Measurements from ENCODE around the gene NLK. TPM values are rescaled to one million over a fixed set of nuclear protein-coding genes. Genes with fewer than 3 reads are reported as not detected.

NLK gene
- total and polyA plus RNA-seq, 8 donors = 9.8 to 16.7 (median 13.5) TPM

GRCh38 chr17:28173801-28174200 is 131.3 kb downstream of the NLK start:
- Histone ChIP-seq H3K27ac (no peak overlapping the region), H3K4me3 (no peak overlapping the region), H3K9me3 (no peaks in the 10 kb centered on the region), H3K4me1 (peaks cover 0 to 5% (median 0%) of the 10 kb centered on the region in 3 donors), H3K27me3 (no peaks in the 10 kb centered on the region), H3K36me3 (peaks cover 0 to 9% (median 0%) of the 10 kb centered on the region in 3 donors)
- DNase-seq (no peak), ATAC-seq (peak in 3 of 4 donors; percentile 45 to 61 (median 49)), FAIRE-seq (no peak)
- 26 to 27% methylated on average over 1 of the region's 1 CpG for WGBS, 2 donors
- intact Hi-C loops (cut with DNase I) = no loop called here
- no peak for TF ChIP-seq CTCF (IDR thresholded peaks at IDR 0.05)

DNA sequence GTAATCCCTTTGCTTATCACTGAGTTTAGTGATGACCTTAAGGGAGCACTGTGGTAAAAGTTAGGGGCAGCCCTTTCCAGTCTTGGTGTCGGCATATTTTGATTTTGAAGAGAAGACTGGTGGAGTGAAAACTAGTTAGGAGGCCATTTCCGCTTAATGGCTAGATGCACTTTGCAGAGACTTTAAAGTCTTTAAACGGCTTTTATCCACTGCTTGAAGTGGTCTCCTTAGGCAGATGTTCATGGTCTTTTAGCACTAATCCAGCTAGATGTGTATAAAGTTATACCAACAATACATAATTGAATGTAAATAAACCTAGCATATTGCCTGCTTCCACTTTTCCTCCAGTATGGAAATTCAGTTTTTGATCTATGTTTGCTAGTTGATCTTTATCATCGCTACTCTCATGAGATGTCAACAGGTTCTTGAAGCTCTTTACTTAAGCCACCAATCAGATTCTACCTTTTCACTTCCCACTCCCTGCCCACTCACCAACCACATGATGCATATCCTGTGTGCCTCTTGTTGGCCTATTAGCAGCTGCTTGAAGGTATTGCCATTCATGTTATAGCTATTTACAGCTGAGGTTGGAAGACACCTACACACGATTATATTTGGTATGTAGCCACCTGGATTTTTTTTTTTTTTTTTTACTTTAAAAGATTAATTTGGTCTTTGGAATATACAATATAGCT is 132.0 kb downstream of the NLK start:
- no peak for ATAC-seq
- peaks cover 5 to 6% (median 6%) of the 10 kb centered on the region in 3 donors for H3K4me1 ChIP-seq
- intact Hi-C loops (cut with DNase I) = no loop called here
- 80 to 81% methylated on average over 5 of the region's 5 CpGs for WGBS, 2 donors
- no peak overlapping the region for H3K4me3 ChIP-seq
- no peak for TF ChIP-seq CTCF (IDR thresholded peaks at IDR 0.05)
- no peak for FAIRE-seq
- H3K9me3 ChIP-seq = no peaks in the 10 kb centered on the region
- H3K27ac ChIP-seq = no peak overlapping the region
- no peak for DNase-seq
- no peaks in the 10 kb centered on the region for H3K27me3 ChIP-seq
- peaks cover 0 to 4% (median 0%) of the 10 kb centered on the region in 3 donors for H3K36me3 ChIP-seq

DNA sequence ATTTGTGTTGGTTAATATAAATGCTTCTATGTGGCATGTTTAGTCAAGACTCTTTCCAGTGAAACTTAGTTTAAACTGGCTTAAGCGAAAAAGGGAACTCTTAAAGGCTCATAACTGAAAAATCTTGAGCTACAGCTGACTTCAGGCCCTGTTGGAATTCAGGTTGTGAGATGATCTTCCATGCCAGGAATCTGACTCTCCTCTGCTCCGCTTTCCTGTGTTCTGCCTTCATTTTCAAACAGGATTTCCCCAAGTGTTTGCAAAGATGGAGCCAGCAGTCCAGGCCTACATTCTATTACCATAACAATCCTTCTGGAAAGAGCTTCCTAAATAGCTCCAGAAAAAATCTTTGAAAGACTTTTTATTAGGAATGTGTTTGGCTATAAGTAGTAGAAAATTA is 134.9 kb downstream of the NLK start:
- no peaks in the 10 kb centered on the region for H3K36me3 ChIP-seq
- no peak overlapping the region for H3K27ac ChIP-seq
- intact Hi-C loops (cut with DNase I) = no loop called here
- ATAC-seq = no peak
- H3K27me3 ChIP-seq = no peaks in the 10 kb centered on the region
- no peak for TF ChIP-seq CTCF (IDR thresholded peaks at IDR 0.05)
- H3K9me3 ChIP-seq = no peaks in the 10 kb centered on the region
- DNase-seq = no peak
- no peak for FAIRE-seq
- H3K4me3 ChIP-seq = no peak overlapping the region
- peaks cover 6 to 19% (median 6%) of the 10 kb centered on the region in 3 donors for H3K4me1 ChIP-seq
- WGBS, 2 donors = 96 to 97% methylated on average over 2 of the region's 2 CpGs

DNA sequence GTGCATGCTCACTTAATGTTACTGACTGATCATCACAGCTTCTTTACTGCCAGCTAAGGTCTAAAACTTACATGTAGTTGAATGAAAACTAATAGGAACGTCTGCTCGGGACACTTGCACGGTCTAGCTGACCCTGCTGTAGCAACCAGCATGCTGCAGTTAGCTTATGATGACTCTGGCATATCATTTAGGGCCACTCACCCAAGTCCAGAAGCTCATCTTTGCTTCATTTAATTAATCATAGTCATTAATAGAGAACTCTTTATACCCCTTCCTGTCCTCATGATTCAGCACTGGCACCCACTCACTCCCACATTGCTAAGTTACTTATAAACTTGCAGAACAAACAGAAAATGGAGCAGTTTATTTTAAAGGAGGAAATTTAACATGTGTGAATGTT is 136.3 kb downstream of the NLK start:
- TF ChIP-seq CTCF (IDR thresholded peaks at IDR 0.05) = no peak
- no peaks in the 10 kb centered on the region for H3K27me3 ChIP-seq
- ATAC-seq = peak; percentile 58 to 77 (median 72)
- WGBS, 2 donors = 20 to 21% methylated on average over 3 of the region's 3 CpGs
- H3K4me3 ChIP-seq = no peak overlapping the region
- no peak for DNase-seq
- H3K9me3 ChIP-seq = no peaks in the 10 kb centered on the region
- H3K36me3 ChIP-seq = no peaks in the 10 kb centered on the region
- peaks cover 6 to 19% (median 6%) of the 10 kb centered on the region in 3 donors for H3K4me1 ChIP-seq
- intact Hi-C loops (cut with DNase I) = no loop called here
- peak overlapping the region in 2 of 4 donors; percentile 30 to 47 for H3K27ac ChIP-seq
- FAIRE-seq = no peak

- Histone ChIP-seq H3K27me3 (no peaks in the 10 kb centered on the region), H3K27ac (no peak overlapping the region), H3K4me3 (no peak overlapping the region), H3K9me3 (no peaks in the 10 kb centered on the region), H3K4me1 (peaks cover 6 to 26% (median 12%) of the 10 kb centered on the region in 3 donors), H3K36me3 (no peaks in the 10 kb centered on the region)
- WGBS, 2 donors = 42 to 68% methylated on average over 1 of the region's 1 CpG
- intact Hi-C loops (cut with DNase I) = no loop called here
- ATAC-seq = peak in 2 of 4 donors; percentile 16 to 27
- DNase-seq = no peak
- no peak for TF ChIP-seq CTCF (IDR thresholded peaks at IDR 0.05)
- FAIRE-seq = no peak
Measured at GRCh38 chr17:28180449-28180848, 138.0 kb downstream of the NLK start.
